ENCODE data around the gene TMEM200A. TPM values are rescaled to one million over a fixed set of nuclear protein-coding genes. Genes with fewer than 3 reads are reported as not detected.

TMEM200A gene
- total RNA-seq, 1 donor from 2014 or later = 18.4 TPM

DNA sequence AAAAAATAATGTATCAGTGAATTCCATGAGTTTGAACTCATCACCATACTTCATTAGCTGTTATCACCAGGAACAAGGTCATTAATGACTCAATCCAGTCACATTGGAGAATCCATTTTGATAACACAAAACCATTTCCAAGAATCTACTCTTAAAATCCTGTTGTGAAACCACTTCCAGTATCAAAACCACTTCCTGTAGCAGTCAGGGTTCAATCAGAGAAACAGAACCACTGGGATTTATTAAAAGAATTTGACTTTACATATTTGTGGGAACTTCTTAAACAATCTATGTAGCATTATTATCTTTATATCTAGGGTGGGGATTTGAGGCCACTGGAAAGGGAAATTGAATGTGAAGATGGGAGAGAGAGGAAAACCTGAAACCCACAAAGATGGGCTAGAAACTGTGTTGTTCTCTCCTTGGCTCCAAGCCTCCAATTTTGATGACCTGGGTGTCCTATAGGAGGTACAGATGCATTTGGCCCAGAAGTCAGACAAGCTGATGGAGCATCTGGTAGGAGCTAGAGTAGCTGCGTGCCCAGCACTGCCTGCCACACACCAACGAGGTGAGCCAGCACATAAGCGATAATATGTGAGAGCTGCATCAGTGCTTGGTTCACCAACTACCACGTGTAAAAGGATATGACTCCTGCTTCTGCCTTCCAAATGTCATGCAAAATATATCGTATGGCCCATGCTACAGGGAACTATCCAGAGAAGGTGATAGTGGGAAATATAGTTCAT is 117.0 kb downstream of the TMEM200A start:
- H3K36me3 Mint-ChIP-seq = no peaks in the 10 kb centered on the region
- no peaks in the 10 kb centered on the region for H3K4me1 Mint-ChIP-seq (ENCODE audit: unreplicated experiment)
- H3K27me3 Mint-ChIP-seq = no peaks in the 10 kb centered on the region
- DNase-seq (ENCODE audit: extremely low spot score, unreplicated experiment) = no peak
- H3K27ac Mint-ChIP-seq = no peak overlapping the region
- no peak overlapping the region for H3K4me3 Mint-ChIP-seq
- H3K9me3 Mint-ChIP-seq = peaks cover 7% of the 10 kb centered on the region
- TF ChIP-seq, protein P1, sequence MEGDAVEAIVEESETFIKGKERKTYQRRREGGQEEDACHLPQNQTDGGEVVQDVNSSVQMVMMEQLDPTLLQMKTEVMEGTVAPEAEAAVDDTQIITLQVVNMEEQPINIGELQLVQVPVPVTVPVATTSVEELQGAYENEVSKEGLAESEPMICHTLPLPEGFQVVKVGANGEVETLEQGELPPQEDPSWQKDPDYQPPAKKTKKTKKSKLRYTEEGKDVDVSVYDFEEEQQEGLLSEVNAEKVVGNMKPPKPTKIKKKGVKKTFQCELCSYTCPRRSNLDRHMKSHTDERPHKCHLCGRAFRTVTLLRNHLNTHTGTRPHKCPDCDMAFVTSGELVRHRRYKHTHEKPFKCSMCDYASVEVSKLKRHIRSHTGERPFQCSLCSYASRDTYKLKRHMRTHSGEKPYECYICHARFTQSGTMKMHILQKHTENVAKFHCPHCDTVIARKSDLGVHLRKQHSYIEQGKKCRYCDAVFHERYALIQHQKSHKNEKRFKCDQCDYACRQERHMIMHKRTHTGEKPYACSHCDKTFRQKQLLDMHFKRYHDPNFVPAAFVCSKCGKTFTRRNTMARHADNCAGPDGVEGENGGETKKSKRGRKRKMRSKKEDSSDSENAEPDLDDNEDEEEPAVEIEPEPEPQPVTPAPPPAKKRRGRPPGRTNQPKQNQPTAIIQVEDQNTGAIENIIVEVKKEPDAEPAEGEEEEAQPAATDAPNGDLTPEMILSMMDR (conservative IDR thresholded peaks at IDR 0.05) = no peak

- TF ChIP-seq, protein P1 (conservative IDR thresholded peaks at IDR 0.05) = no peak
- peaks cover 7% of the 10 kb centered on the region for H3K9me3 Mint-ChIP-seq
- H3K4me3 Mint-ChIP-seq = no peak overlapping the region
- H3K27ac Mint-ChIP-seq = no peak overlapping the region
- DNase-seq (ENCODE audit: extremely low spot score, unreplicated experiment) = no peak
- no peaks in the 10 kb centered on the region for H3K36me3 Mint-ChIP-seq
- H3K4me1 Mint-ChIP-seq (ENCODE audit: unreplicated experiment) = no peaks in the 10 kb centered on the region
- H3K27me3 Mint-ChIP-seq = no peaks in the 10 kb centered on the region
Observed at GRCh38 chr6:130485870-130486269, 120.1 kb downstream of the TMEM200A start.

GRCh38 chr6:130486417-130486816 is 120.6 kb downstream of the TMEM200A start:
- no peaks in the 10 kb centered on the region for H3K27me3 Mint-ChIP-seq
- no peak for DNase-seq (ENCODE audit: extremely low spot score, unreplicated experiment)
- no peaks in the 10 kb centered on the region for H3K36me3 Mint-ChIP-seq
- H3K27ac Mint-ChIP-seq = no peak overlapping the region
- no peak overlapping the region for H3K4me3 Mint-ChIP-seq
- H3K4me1 Mint-ChIP-seq (ENCODE audit: unreplicated experiment) = no peaks in the 10 kb centered on the region
- H3K9me3 Mint-ChIP-seq = peaks cover 7% of the 10 kb centered on the region
- TF ChIP-seq, protein P1 (conservative IDR thresholded peaks at IDR 0.05) = no peak

DNA sequence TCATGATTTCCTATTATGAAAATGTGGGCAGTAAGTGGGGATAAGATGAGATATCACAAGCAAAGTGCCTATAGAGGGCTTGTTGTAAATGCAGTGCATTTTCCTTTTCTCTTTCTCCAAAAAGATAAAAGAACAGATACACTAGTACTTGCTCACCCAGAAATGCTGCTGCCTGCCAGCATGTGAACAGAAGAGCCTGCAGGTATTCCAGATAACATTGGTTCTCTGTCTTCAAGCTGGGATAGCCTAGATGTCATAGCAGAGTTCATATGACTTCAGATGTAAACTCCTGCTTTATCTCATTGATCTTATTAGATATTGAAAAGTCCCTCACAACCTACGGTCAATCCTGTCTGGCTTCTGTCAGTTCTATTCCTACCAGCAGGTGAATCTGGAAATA is 123.7 kb downstream of the TMEM200A start:
- peaks cover 7% of the 10 kb centered on the region for H3K9me3 Mint-ChIP-seq
- H3K27ac Mint-ChIP-seq = no peak overlapping the region
- H3K27me3 Mint-ChIP-seq = no peaks in the 10 kb centered on the region
- TF ChIP-seq, protein P1 (conservative IDR thresholded peaks at IDR 0.05) = no peak
- no peak for DNase-seq (ENCODE audit: extremely low spot score, unreplicated experiment)
- H3K4me3 Mint-ChIP-seq = no peak overlapping the region
- H3K4me1 Mint-ChIP-seq (ENCODE audit: unreplicated experiment) = no peaks in the 10 kb centered on the region
- no peaks in the 10 kb centered on the region for H3K36me3 Mint-ChIP-seq

Other genes starting within 250 kb of the TMEM200A start
- gene SAMD3, start 143.1 kb upstream of the TMEM200A start, total RNA-seq (ENCODE audit: low replicate concordance) = 2.4 and 3.3 TPM in 2 replicates